Activated CD4-positive, CD25-positive, alpha-beta regulatory T cell treated with anti-CD3 and anti-CD28 coated beads, Interleukin-2, amount 50 U/mL, for 16 hours (primary cell): Measurements from ENCODE around the gene ERAL1.
A peak's percentile ranks its signal among the peaks of the same experiment; 100 is the strongest.
"Not testable (repeated sequence)": the region's sequence is repeated elsewhere in the genome, so short reads cannot be mapped to it uniquely, and the experiment has no call there.

Experiments
- DNase-seq: peaks from one replicate; pipeline ENCODE4 v3.0.0-alpha.2; 2020; ENCODE audit warnings: low read depth, low spot score

The ERAL1 gene

DNA sequence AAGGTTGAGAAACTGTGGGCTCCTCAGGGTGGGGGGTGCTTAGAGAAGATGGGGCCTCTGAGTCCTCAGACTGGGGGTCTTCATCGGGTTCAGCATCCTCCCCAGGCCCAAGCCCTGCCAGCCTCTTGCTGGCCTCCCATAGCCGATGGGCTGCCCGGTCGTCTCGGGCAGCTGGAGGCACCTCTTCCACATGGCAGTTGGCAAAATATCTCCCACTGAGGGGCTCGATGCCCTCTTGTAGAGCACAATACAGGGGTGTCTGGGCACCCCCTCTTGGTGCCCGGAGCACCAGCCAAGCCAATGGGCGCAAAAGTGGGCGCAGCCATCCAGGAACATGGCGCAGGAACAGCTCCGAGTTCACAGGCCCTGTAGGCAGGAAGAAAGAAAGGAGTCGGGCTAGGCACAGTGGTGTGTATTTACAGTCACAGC, 43.7 kb downstream of the ERAL1 start:
- DNase-seq: no peak

DNA sequence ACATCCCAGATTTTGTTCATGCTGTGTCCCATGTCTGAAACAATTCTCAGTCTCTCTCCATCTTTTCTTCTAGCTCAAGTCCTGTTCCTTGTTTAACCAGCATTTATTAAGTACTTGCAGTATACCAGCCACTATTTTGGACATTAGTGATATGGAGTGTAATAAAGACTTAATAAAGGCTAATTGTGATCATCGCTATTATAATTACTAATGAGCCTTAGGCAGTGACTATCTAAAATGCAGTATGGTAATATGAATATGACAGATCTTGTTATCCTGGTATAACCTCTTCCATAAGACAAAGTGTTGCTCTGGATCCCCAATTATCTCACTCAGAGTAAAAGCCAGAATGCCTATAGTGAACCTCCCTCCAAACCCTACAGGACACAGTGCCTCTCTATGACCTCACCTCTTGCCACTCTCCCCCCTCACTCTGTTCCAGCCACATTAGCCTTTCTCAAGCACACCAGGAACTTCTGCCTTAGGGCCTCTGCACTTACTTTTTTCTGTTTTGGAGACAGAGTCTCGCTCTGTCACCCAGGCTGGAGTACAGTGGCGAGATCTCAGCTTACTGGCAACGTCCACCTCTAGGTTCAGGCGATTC, 44.5 kb downstream of the ERAL1 start:
- DNase-seq: no peak

- no peak for DNase-seq
These were observed 46.3 kb downstream of the ERAL1 start for GRCh38 chr17:28900986-28901726.

- no peak for DNase-seq
These were observed 47.3 kb downstream of the ERAL1 start for GRCh38 chr17:28901866-28902818.

GRCh38 chr17:28902819-28903545, 48.2 kb downstream of the ERAL1 start, which contains the start of gene DHRS13:
Gene DHRS13 (minus strand): TSS chr17:28903079. CDS start chr17:28902944, 135 bp downstream.
- DNase-seq: peak; percentile 85

GRCh38 chr17:28903546-28903841, 48.7 kb downstream of the ERAL1 start:
- DNase-seq: not testable (repeated sequence)

DNA sequence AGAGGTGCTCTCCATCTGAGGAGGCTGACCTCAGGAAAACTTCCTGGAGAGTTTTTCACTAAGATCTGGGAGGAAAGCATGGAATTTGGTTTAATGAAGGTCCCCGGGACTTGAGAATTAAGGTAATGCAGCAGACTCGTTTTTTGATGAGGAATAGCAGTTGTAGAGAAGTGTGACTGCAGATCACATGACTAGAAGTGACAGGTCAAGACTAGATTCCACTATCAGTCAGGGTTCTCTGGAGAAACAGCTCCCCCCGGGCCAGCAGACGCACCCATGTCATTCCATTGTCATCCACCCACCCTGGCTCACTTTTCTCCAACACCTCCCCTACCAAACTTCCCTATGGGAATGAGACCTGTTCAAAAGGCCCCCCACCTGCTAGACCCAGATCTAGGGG, 50.0 kb downstream of the ERAL1 start:
- DNase-seq: no peak

- DNase-seq: no peak
These were observed 51.5 kb downstream of the ERAL1 start for GRCh38 chr17:28906276-28906675.

DNA sequence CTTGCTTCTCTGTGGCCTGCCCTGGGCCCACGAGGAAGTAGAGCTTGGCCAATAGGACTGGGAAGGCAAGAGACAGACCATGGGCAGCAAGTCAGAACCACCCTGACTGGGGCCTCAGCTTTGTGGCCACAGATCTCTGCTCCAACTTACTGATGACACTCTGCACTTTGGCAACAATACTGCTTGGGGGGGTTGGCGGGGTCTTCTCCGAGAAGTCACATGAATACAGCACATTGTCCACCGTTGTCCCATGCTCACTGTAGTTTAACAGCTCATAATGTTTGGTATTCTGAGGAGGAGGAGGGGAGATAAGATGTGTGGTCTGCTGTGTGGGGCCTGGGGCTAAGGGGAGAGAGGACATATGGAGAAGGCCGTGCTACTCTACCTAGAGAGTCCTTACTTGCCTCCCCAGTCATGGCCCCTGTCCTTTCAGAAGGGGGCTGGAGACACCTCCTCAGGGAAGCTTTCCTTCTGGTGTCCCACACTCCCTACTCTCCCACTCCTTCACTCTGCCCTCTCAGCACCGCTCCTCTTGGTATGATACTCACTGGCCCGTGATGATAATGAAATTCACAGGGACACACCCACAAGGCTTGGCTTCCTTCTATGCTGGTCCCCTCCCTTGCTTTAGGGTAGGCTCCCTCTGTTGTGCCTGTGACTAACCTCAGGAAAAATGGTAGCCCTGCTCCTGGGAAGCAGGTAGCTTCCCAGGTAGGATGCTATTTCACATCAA, 52.1 kb downstream of the ERAL1 start:
- no peak for DNase-seq

GRCh38 chr17:28907709-28908475, 53.1 kb downstream of the ERAL1 start:
- no peak for DNase-seq

DNA sequence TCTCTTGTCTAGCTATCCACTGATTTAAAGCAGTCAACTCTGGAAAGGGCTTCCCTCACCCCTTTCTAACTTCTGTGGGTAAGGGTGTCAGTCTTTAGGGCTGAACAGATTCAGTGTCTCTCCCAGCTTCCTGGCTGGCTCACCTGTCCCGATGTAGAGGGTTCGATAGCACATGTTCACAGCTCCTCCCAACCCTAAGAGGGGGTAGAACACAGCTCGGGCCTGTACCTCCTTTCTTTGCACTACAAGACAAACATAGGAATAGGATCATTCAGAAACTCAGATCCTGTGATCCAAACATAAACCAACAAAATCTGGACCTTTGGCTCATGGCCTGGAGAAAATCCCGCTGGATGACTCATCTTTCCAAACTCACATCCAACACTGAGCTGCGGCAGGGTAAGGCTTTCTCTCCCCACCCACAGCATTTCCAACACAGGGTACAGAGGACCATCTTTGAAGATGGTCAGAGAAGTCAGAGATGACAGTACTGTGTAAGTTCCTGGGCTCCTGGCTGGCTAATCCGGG, 53.9 kb downstream of the ERAL1 start:
- DNase-seq: no peak

GRCh38 chr17:28910534-28910933, 55.7 kb downstream of the ERAL1 start:
- no peak for DNase-seq
